ENCODE results near the gene NUDT4B.
"Not testable (repeated sequence)": the region's sequence is repeated elsewhere in the genome, so short reads cannot be mapped to it uniquely, and the experiment has no call there.

NUDT4B gene

GRCh38 chr1:148733585-148734310, 14.8 kb upstream of the NUDT4B start:
- not testable (repeated sequence) for DNase-seq (ENCODE audit: low read depth); H3K4me3 ChIP-seq (replicated peaks; ENCODE audit: low read depth, low read length)

- H3K4me3 ChIP-seq (replicated peaks; ENCODE audit: low read depth, low read length); DNase-seq (ENCODE audit: low read depth): not testable (repeated sequence)
Observed at GRCh38 chr1:148734311-148734662, 14.3 kb upstream of the NUDT4B start.

DNA sequence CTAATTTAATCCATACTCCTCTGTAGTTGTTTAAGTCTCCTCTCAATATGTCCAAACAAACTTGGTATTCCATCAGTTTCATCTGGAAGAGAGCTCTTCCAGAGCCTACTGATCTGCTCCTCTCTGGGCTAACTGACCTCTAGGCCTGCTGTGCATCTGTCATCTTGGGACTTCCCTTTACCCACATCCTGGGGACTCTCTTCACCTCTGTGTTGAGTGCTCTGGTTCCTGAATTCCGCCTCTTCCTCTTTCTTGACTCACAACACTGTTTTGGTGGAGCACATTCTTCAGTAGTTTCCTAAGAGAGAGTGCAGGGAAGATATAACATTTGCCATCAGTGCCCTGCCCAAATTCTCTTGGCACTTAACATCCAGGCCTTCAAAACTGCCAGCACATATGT, 13.0 kb upstream of the NUDT4B start:
- H3K4me3 ChIP-seq (replicated peaks; ENCODE audit: low read depth, low read length); DNase-seq (ENCODE audit: low read depth): not testable (repeated sequence)

- H3K4me3 ChIP-seq (replicated peaks; ENCODE audit: low read depth, low read length); DNase-seq (ENCODE audit: low read depth): not testable (repeated sequence)
Observed at GRCh38 chr1:148738667-148739066, 9.9 kb upstream of the NUDT4B start.

DNA sequence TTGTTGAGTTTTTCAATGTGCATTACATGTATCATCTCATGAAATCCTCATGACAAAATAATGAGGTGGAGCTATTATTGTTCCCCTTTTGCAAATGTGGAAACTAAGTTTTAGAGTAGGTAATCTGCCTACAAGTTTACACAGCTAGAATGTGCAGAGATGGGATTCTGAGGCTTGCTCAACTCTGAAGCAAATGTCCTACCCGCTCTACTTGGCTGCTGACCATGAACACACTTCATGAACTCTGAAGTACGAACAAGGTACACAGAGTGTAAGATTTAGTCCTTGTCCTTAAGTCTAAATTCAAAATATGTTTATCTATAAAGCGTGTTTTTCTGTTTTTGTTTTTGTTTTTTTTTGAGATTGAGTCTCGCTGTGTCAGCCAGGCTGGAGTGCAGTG, 5.4 kb upstream of the NUDT4B start:
- DNase-seq (ENCODE audit: low read depth); H3K4me3 ChIP-seq (replicated peaks; ENCODE audit: low read depth, low read length): not testable (repeated sequence)

GRCh38 chr1:148743726-148744720, 4.6 kb upstream of the NUDT4B start:
- not testable (repeated sequence) for H3K4me3 ChIP-seq (replicated peaks; ENCODE audit: low read depth, low read length); DNase-seq (ENCODE audit: low read depth)

DNA sequence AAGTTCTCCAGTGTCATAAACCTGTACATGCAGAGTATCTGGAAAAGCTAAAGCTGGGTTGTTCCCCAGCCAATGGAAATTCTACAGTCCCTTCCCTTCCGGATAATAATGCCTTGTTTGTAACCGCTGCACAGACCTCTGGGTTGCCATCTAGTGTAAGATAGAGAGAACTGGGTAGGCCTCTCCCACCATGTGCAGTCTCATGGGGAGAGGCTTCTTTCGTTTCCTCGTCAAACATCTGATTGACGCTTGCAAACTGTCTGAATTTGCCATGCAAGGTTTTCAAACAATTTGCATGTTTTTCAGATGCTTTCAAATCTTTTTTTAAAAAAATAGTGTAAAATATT, 734 bp downstream of the NUDT4B start:
- not testable (repeated sequence) for DNase-seq (ENCODE audit: low read depth); H3K4me3 ChIP-seq (replicated peaks; ENCODE audit: low read depth, low read length)

- DNase-seq (ENCODE audit: low read depth); H3K4me3 ChIP-seq (replicated peaks; ENCODE audit: low read depth, low read length): not testable (repeated sequence)
Observed at GRCh38 chr1:148756231-148756630, 7.7 kb downstream of the NUDT4B start.

GRCh38 chr1:148757446-148757845, 8.9 kb downstream of the NUDT4B start:
- H3K4me3 ChIP-seq (replicated peaks; ENCODE audit: low read depth, low read length); DNase-seq (ENCODE audit: low read depth): not testable (repeated sequence)

DNA sequence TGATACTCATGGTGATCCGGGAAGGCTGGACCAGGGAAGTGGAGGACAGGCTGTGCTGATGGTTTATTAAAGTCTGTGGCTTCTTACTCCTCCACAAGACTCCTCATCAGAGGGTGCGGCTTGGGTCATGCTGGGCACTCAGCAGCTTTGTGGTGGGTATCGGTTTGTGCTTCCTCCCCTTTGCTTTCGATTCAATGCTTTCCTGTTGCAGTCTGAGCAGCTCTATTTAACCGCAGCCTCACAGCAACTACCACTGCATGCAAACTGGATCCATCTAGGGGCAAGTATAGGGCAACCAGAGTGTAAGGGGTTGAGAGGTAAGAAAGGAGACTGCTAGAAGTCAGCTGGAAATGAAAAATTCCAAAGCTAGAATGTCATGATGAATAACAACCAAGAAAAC, 9.8 kb downstream of the NUDT4B start:
- not testable (repeated sequence) for H3K4me3 ChIP-seq (replicated peaks; ENCODE audit: low read depth, low read length)

GRCh38 chr1:148758925-148759324, 10.4 kb downstream of the NUDT4B start:
- not testable (repeated sequence) for DNase-seq (ENCODE audit: low read depth); H3K4me3 ChIP-seq (replicated peaks; ENCODE audit: low read depth, low read length)

More for the DNA sequence above, 9.8 kb downstream of the NUDT4B start:
- DNase-seq (ENCODE audit: low read depth) = not testable (repeated sequence)

GRCh38 chr1:148759749-148760148, 11.2 kb downstream of the NUDT4B start:
- not testable (repeated sequence) for DNase-seq (ENCODE audit: low read depth); H3K4me3 ChIP-seq (replicated peaks; ENCODE audit: low read depth, low read length)

- not testable (repeated sequence) for DNase-seq (ENCODE audit: low read depth); H3K4me3 ChIP-seq (replicated peaks; ENCODE audit: low read depth, low read length)
Observed at GRCh38 chr1:148760206-148760605, 11.6 kb downstream of the NUDT4B start.

GRCh38 chr1:148761360-148761759, 12.8 kb downstream of the NUDT4B start:
- DNase-seq (ENCODE audit: low read depth); H3K4me3 ChIP-seq (replicated peaks; ENCODE audit: low read depth, low read length): not testable (repeated sequence)

GRCh38 chr1:148765238-148766019, 16.9 kb downstream of the NUDT4B start:
- DNase-seq (ENCODE audit: low read depth) = not testable (repeated sequence)

DNA sequence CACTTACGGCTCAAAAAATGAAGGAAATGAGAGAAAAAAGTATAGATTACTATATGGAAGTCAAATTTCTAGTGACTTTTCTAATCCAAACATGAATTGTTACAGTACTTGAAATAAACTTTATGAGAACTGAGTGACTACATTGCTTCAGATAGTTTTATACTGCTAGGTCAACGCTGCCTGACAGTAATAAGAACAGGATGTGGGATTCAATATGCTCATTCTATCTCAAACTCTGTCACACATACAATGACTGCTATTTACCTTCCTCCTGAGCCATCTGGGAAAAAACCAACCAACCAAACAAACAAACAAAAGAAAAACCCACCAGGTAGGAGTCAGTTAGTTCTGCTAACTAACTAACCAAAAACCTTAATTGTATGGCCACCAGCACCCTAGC, 20.0 kb downstream of the NUDT4B start:
- not testable (repeated sequence) for H3K4me3 ChIP-seq (replicated peaks; ENCODE audit: low read depth, low read length); DNase-seq (ENCODE audit: low read depth)

More at GRCh38 chr1:148765238-148766019, 16.9 kb downstream of the NUDT4B start:
- not testable (repeated sequence) for H3K4me3 ChIP-seq (replicated peaks; ENCODE audit: low read depth, low read length)

DNA sequence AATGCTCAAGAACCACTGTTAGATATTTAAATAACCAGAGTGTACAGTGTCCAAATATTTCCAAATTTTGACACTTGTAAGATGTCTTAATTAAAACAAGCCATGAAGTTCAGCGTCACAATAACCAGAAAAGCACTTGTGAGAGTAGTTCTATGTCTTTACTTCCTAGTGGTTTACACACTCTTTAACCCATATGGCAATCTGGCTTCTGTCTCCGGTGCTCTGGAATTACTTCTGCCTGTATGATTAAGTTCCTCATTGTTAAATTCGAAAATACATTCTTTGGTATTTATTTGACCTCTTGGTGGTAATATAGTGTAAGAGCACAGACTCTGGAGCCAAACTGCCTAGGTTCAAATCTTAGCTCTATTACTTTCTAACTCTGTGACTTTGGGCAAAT, 20.9 kb downstream of the NUDT4B start:
- not testable (repeated sequence) for DNase-seq (ENCODE audit: low read depth); H3K4me3 ChIP-seq (replicated peaks; ENCODE audit: low read depth, low read length)

DNA sequence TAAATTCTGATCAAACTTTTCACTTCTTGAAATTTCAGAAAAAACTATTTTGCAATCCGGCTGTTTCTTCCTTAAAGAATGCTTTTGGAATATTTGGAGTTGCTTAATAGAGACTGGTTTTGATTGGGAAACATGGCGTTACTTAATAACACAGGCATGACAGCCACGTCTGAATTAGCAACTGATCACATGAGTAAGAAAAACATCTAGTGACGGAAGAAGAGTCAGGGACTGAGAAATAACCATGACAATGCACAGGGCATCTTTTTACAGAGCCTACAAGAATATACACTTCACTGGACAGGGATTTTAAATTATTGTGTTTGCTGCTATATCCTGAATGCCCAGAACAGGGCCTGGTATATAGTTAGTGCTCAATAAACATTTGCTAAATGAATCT, 25.1 kb downstream of the NUDT4B start:
- not testable (repeated sequence) for H3K4me3 ChIP-seq (replicated peaks; ENCODE audit: low read depth, low read length)

GRCh38 chr1:148774102-148774501, 25.5 kb downstream of the NUDT4B start:
- not testable (repeated sequence) for DNase-seq (ENCODE audit: low read depth); H3K4me3 ChIP-seq (replicated peaks; ENCODE audit: low read depth, low read length)

More for the DNA sequence above, 25.1 kb downstream of the NUDT4B start:
- DNase-seq (ENCODE audit: low read depth) = not testable (repeated sequence)
